Measurements from ENCODE around the gene EGLN2. TPM values are rescaled to one million over a fixed set of nuclear protein-coding genes. Genes with fewer than 3 reads are reported as not detected.

Gene EGLN2
- total and polyA plus RNA-seq, 9 of the 15 experiments (the other 6 are each of a cell fraction or from before 2014, with no cell fraction given) = 9.6 to 114 (median 71.0) TPM

DNA sequence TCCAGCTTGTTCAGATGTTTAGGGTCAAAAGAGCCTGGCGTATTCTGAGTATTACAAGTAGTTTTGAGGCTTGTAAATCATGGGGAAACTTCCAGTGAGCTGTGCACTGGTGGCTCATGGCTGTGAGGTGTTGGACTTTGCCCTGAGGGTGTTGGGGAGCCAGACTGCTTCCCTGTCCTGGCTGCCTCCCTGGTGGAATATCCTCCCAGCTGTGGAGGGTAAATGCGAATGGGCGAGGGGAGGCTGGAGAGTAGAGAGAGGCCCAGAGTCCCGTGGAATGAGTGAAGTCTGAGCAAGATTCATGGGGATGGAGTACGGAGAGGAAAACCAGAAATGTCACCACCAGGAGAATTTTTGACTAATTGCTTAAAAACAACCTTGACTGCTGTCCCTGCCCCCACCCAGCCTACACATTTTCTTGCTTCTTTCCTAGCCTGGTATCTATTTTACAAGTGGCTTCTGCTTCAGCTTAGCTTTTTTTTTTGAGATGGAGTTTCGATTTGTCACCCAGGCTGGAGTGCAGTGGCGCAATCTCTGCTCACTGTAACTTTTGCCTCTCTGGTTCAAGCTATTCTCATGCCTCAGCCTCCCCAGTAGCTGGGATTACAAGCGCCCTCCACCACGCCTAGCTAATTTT lies 44.3 kb upstream of the EGLN2 start:
- FAIRE-seq = no peak
- peak overlapping the region; percentile 35 to 88 for H3K9ac ChIP-seq (ENCODE audit: insufficient read depth in 1 of 2, low read depth in 2 of 2, low read length in 2 of 2)

More for the DNA sequence above, 44.3 kb upstream of the EGLN2 start:
- POLR2A ChIA-PET = interaction anchor here (0.6 to 2.5 kb wide), 6 partner anchors 9 to 236 kb away, joined by 3 to 8 read pairs (median 4); no protein-coding TSS in a partner anchor
- H3K9me1 ChIP-seq (ENCODE audit: control insufficient read depth, insufficient read depth, low read length) = peaks cover 3% of the 10 kb centered on the region
- WGBS (ENCODE audit: insufficient coverage, low coverage, missing lambda C conversion rate) = 71% methylated on average over 9 of the region's 9 CpGs
- peaks cover 35% of the 10 kb centered on the region for H4K20me1 ChIP-seq (replicated peaks; ENCODE audit: control insufficient read depth, insufficient read depth, low read length)
- CTCF ChIA-PET (ENCODE audit: low intra/inter-chr PET ratio) = no interaction called here
- peak; percentile 50; the same call in 1 of the 2 replicates for TF ChIP-seq CEBPB (tag; IDR thresholded peaks at IDR 0.05)
- no peak for TF ChIP-seq KDM4B (IDR thresholded peaks at IDR 0.05; ENCODE audit: borderline replicate concordance in 2 of 2, low read depth in 1 of 2)
- TF ChIP-seq, protein P1, sequence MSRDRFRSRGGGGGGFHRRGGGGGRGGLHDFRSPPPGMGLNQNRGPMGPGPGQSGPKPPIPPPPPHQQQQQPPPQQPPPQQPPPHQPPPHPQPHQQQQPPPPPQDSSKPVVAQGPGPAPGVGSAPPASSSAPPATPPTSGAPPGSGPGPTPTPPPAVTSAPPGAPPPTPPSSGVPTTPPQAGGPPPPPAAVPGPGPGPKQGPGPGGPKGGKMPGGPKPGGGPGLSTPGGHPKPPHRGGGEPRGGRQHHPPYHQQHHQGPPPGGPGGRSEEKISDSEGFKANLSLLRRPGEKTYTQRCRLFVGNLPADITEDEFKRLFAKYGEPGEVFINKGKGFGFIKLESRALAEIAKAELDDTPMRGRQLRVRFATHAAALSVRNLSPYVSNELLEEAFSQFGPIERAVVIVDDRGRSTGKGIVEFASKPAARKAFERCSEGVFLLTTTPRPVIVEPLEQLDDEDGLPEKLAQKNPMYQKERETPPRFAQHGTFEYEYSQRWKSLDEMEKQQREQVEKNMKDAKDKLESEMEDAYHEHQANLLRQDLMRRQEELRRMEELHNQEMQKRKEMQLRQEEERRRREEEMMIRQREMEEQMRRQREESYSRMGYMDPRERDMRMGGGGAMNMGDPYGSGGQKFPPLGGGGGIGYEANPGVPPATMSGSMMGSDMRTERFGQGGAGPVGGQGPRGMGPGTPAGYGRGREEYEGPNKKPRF (IDR thresholded peaks at IDR 0.05; ENCODE audit: low read depth, low read length) = no peak
- no peak for TF ChIP-seq CEBPG (CRISPR knock-in tag; IDR thresholded peaks at IDR 0.05)
- TF ChIP-seq CEBPG (tag; conservative IDR thresholded peaks at IDR 0.05 in 1 of 2, IDR thresholded peaks at IDR 0.05 in 1 of 2) = 0 out of 4 replicates have a peak, but pooled peaks of 1 of the 2 experiments have one; percentile 26
- TF ChIP-seq, protein P2, sequence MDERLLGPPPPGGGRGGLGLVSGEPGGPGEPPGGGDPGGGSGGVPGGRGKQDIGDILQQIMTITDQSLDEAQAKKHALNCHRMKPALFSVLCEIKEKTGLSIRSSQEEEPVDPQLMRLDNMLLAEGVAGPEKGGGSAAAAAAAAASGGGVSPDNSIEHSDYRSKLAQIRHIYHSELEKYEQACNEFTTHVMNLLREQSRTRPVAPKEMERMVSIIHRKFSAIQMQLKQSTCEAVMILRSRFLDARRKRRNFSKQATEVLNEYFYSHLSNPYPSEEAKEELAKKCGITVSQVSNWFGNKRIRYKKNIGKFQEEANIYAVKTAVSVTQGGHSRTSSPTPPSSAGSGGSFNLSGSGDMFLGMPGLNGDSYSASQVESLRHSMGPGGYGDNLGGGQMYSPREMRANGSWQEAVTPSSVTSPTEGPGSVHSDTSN (CRISPR knock-in tag; IDR thresholded peaks at IDR 0.05; ENCODE audit: low read depth) = no peak
- TF ChIP-seq, protein P2 (tag; conservative IDR thresholded peaks at IDR 0.05; ENCODE audit: low read depth) = peak; percentile 67
- 0 out of 2 replicates have a peak, but pooled peaks have one; percentile 32 for TF ChIP-seq HLTF (IDR thresholded peaks at IDR 0.05)
- no peaks in the 10 kb centered on the region for H3K27me3 ChIP-seq (ENCODE audit: control insufficient read depth in 2 of 2, insufficient read depth in 2 of 2, low read length in 2 of 2)
- DNase-seq (ENCODE audit: extremely low read depth in 1 of 4, low spot score in 3 of 4) (no peak), ATAC-seq (no peak)
- no TSS peak for BruUV-seq (replicated peaks)
- intact Hi-C loops (cut with micrococcal nuclease) (no loop called here), in situ Hi-C loops (cut with MboI) (no loop called here)
- peak overlapping the region; percentile 67 for H3K4me2 ChIP-seq (ENCODE audit: insufficient read depth, low read length)
- H2AFZ ChIP-seq (ENCODE audit: low read depth, low read length) = no peak overlapping the region
- H3K79me2 ChIP-seq (ENCODE audit: control insufficient read depth, insufficient read depth, low read length) = peaks cover 81% of the 10 kb centered on the region
- peaks cover 23 to 31% of the 10 kb centered on the region in 2 experiments for H3K4me1 ChIP-seq (replicated peaks in 1 of 2; ENCODE audit: control insufficient read depth in 2 of 2, insufficient read depth in 2 of 2, low read length in 2 of 2)
- H3K27ac ChIP-seq (ENCODE audit: extremely low read depth, low read depth, low read length) = peak overlapping the region; percentile 43; the same call in 2 of the 3 replicates
- peaks cover 73% of the 10 kb centered on the region for H3K36me3 ChIP-seq (ENCODE audit: control insufficient read depth, insufficient read depth, low read length)
- H3K4me3 ChIP-seq = peak overlapping the region; percentile 13
- H3K9me3 ChIP-seq (replicated peaks; ENCODE audit: control insufficient read depth, insufficient read depth, low read depth, low read length) = no peaks in the 10 kb centered on the region

Measured in K562 (cell line).